Measurements from ENCODE around the gene EEF2.
"Not testable (repeated sequence)": the region's sequence is repeated elsewhere in the genome, so short reads cannot be mapped to it uniquely, and the experiment has no call there.

The EEF2 gene

DNA sequence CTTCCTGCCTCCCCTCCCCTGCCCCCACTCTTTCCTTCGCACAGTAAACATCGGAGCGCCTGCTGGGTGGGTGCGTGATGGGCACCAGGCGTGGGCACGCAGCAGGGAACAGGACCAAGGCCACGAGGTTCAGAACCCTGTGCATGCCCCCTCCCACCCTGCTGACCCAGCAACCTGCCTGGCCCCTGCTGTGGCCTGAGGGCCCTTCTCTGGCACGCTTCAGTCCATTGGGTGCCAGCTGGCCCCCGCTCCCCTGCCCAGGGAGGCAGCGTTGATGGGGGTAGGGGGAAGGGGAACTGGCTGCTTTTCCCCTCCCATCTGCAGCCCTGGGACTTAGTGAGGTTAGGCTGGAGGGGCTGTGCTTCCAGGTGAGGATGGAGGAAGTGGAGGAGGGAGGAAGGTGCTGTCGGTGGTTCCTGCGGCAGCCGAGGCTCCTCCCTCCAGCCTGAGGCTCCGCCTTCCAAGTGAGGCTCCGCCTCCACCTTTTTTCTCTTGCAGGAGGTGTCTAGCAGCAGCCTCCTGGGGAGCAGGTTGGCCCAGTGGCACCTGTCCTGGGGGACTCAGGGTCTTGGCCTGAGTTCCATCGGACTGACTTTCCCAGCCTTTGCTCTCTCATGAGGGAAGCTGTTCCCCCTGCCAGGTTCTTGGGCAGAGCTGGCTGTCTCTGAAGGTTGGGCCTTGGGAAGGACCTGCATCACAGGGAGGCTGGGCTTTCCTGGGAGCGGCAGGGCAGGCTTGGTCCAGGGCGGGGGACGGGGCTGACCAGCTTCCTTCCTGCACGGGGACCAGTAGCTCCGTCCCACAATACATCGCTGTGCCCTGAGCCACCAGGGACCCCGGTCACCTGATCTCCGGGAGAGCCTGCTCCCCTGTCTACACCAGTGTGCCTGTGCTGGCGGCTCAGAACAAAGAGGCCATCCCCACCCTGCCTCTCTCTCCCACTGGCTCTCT lies 29.6 kb upstream of the EEF2 start:
- DNase-seq (ENCODE audit: low read depth): no peak
- H3K4me3 ChIP-seq (ENCODE audit: low read depth, low read length): no peak overlapping the region
- TF ChIP-seq, protein P1, sequence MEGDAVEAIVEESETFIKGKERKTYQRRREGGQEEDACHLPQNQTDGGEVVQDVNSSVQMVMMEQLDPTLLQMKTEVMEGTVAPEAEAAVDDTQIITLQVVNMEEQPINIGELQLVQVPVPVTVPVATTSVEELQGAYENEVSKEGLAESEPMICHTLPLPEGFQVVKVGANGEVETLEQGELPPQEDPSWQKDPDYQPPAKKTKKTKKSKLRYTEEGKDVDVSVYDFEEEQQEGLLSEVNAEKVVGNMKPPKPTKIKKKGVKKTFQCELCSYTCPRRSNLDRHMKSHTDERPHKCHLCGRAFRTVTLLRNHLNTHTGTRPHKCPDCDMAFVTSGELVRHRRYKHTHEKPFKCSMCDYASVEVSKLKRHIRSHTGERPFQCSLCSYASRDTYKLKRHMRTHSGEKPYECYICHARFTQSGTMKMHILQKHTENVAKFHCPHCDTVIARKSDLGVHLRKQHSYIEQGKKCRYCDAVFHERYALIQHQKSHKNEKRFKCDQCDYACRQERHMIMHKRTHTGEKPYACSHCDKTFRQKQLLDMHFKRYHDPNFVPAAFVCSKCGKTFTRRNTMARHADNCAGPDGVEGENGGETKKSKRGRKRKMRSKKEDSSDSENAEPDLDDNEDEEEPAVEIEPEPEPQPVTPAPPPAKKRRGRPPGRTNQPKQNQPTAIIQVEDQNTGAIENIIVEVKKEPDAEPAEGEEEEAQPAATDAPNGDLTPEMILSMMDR (IDR thresholded peaks at IDR 0.05; ENCODE audit: control insufficient read depth, extremely low read depth, insufficient read depth): no peak

DNA sequence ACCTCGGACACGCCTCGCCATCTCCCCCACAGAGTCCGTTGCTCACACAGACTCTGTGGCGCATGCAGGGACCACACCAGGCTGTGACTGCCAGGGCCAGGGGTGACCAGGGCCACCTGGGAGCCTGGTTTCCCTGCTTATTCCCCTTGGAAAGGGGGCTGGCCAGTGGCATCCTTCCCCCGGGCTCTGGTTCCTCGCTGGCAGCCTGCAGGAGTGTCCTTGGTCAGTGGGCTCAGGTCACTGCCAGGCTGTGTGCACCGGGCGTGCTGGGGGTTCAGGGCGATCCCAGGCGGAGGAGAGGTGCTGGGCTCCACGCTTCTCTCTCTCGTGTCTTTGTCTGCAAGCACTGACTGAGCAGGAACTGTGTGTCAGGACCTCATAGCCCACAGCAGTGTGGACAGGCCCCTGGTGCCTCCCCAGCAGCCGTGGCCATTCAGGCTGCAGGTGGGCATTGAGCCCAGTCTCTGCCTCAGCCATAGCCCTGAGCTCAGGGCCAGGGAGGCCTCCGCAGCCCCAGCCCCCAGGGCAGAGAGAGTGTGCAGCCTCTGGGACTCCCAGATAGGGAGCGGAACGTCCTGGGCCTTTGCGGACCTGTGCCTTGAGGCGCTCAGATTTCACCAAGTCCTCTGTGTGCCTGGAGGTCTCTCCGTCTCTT lies 28.8 kb upstream of the EEF2 start:
- no peak for DNase-seq (ENCODE audit: low read depth)
- TF ChIP-seq, protein P1 (IDR thresholded peaks at IDR 0.05; ENCODE audit: control insufficient read depth, extremely low read depth, insufficient read depth): no peak
- no peak overlapping the region for H3K4me3 ChIP-seq (ENCODE audit: low read depth, low read length)

DNA sequence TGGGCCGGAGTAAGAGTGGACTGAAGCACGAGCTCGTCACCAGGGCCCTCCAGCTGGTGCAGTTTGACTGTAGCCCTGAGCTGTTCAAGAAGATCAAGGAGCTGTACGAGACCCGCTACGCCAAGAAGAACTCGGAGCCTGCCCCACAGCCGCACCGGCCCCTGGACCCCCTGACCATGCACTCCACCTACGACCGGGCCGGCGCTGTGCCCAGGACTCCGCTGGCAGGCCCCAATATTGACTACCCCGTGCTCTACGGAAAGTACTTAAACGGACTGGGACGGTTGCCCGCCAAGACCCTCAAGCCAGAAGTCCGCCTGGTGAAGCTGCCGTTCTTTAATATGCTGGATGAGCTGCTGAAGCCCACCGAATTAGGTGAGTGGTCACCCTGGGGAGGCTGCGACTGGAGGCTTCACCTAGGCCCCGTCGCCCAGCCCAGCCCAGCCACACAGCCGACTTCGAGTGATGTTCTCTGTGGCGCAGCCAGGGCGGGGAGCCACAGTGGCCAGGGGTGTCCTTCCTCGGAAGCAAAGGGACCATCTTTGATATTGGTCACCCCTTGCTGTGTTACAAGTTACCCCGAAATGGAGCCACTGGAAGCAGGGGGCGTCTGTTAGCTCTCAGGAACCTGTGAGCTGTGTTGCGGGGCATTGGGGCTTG lies 27.8 kb upstream of the EEF2 start:
- H3K4me3 ChIP-seq (ENCODE audit: low read depth, low read length): no peak overlapping the region
- TF ChIP-seq, protein P1 (IDR thresholded peaks at IDR 0.05; ENCODE audit: control insufficient read depth, extremely low read depth, insufficient read depth): no peak

DNA sequence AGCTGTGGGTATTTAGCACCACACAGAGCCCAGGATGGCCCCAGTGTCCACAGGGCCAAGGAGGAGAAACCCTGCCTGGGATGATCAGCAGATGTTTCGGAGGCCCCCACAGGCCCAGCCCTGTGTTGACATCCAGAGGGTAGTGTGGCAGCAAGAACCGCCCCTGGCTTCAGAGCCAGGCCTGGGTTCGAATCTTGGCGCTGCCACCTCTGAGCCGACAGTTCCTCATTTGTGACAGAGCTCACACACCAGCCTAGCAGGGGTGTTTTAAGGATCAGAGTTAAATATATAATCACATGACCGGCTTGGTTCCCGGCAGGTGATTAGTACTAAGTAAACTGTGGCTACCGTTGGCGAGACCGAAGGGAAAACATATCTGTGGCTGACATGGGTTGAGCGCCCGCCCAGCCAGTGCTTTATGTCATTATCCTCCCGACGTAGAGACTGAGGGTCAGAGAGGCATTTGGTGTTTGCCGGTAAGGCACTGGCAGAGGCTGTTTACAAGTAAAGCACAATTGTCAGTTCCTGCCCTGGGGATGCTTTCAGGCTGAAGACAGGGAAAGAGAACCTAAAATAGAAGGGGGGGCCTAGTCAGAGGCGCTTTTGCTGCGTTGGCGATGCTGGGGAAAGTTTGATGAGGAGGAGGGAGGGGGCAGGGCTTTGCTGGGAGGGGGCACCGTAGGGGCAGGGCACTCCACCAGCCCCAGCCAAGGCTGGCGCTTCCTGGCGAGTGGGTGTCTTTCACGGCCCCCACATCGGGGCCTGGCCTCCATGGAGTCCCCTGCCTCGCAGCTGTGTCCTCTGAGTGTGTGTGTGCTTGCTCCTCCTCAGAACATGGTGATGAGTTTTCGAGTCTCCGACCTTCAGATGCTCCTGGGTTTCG lies 27.1 kb upstream of the EEF2 start:
- TF ChIP-seq, protein P1 (IDR thresholded peaks at IDR 0.05; ENCODE audit: control insufficient read depth, extremely low read depth, insufficient read depth): no peak
- H3K4me3 ChIP-seq (ENCODE audit: low read depth, low read length): no peak overlapping the region
- DNase-seq (ENCODE audit: low read depth): no peak

More for the DNA sequence above, 27.8 kb upstream of the EEF2 start:
- DNase-seq (ENCODE audit: low read depth): no peak

DNA sequence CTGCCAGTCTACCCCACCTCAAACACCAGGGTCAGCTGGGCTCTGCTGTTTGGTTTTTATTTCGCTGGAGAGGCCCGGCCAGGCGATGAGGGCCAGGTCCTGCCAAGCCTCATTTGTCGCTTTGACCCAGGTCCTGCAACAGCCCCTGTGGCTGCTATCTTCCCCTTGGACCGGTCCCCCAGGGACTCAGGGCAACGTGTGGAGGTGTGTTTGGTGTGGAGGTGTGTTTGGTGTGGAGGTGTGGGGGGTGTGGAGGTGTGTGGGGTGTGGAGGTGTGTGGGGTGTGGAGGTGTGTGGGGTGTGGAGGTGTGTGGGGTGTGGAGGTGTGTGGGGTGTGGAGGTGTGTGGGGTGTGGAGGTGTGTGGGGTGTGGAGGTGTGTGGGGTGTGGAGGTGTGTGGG lies 26.2 kb upstream of the EEF2 start:
- H3K4me3 ChIP-seq (ENCODE audit: low read depth, low read length); DNase-seq (ENCODE audit: low read depth): not testable (repeated sequence)

DNA sequence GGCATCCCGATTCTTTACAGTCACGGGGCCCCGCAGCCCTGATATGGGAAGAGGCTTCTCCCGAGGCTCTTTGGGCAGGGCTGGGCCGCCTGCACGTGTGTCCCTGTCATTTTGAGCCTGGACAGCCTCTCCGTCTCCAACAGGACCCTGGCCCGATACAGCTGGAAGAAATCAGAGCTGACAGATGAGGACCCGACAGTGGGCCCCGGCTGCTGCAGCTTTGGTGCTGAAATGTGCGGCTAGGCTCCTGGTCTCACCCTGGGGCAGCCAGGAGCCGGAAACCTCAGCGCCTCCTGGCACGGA lies 25.5 kb upstream of the EEF2 start:
- no peak overlapping the region for H3K4me3 ChIP-seq (ENCODE audit: low read depth, low read length)
- no peak for DNase-seq (ENCODE audit: low read depth)
- TF ChIP-seq, protein P1 (IDR thresholded peaks at IDR 0.05; ENCODE audit: control insufficient read depth, extremely low read depth, insufficient read depth): no peak
